Measurements from ENCODE around the gene SMTNL2. TPM values are rescaled to one million over a fixed set of nuclear protein-coding genes. Genes with fewer than 3 reads are reported as not detected.

SMTNL2 gene
- total RNA-seq, 6 experiments from 2014 or later, result 0.12 to 0.25 (median 0.14) TPM; not detected in 3

DNA sequence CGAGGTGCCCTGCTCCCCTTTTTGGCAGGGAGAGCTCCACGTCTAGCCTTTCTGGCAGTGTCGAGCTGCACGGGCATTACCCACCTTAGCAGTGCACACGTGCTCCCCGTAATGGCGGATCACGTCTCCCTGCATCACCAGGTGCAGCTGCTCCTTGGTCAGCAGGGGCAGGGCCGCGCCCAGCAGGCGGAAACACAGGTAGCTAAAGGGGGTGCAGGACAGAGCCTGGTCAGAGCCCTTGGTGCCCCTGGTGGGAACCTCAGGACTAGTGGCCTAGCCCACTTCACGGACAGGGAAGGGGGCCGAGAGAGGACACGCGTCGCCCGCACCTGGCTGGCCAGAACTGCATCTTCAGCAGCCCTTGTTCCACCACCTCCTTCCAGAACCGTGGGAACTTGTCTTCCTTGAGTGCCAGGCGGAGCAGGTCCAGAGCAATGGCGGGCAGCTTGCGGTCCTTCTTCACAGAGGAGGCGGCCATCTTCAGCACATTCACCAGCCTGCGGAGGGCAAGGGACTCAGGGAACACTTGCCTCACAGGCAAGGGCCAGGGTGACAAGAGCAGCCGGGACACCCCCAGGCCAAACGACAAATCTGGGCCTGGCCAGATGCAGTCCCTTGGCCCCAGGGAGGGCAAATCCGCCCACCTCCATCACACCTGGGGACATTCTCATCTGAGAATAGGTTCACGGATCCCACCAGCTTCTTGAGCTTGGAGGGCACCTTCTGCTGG, 32.4 kb upstream of the SMTNL2 start:
- peak in 1 of 3 donors; percentile 42 for DNase-seq
- H3K36me3 ChIP-seq, result peaks cover 0 to 54% (median 20%) of the 10 kb centered on the region in 4 donors
- intact Hi-C loops (cut with DNase I), result no loop called here

DNA sequence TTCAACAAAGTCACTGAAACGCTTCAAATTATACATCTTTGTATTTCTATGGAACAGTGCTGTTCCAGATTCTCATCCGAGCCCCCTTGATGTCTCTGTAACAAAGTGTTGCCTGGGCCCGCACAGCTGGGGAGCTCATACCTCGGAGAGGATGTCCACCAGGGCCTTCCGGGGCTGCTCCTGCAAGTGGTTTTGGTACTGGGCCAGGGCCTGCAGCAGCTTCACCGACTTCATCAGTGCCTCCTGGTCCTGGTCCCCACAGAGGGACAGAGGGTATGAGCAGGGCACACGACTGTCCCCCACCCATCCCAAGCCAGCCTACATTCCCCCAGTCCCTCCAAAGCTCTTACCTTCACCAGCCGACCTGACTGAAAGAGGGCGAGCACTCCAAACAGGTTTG, 30.7 kb upstream of the SMTNL2 start:
- Histone ChIP-seq H3K27me3 (no peaks in the 10 kb centered on the region), H3K9me3 (no peaks in the 10 kb centered on the region), H3K4me3 (no peak overlapping the region), H3K4me1 (peaks cover 0 to 9% (median 4%) of the 10 kb centered on the region in 4 donors), H3K36me3 (peaks cover 0 to 37% (median 16%) of the 10 kb centered on the region in 4 donors), H3K27ac (no peak overlapping the region)
- intact Hi-C loops (cut with DNase I), result no loop called here
- TF ChIP-seq, protein P1, sequence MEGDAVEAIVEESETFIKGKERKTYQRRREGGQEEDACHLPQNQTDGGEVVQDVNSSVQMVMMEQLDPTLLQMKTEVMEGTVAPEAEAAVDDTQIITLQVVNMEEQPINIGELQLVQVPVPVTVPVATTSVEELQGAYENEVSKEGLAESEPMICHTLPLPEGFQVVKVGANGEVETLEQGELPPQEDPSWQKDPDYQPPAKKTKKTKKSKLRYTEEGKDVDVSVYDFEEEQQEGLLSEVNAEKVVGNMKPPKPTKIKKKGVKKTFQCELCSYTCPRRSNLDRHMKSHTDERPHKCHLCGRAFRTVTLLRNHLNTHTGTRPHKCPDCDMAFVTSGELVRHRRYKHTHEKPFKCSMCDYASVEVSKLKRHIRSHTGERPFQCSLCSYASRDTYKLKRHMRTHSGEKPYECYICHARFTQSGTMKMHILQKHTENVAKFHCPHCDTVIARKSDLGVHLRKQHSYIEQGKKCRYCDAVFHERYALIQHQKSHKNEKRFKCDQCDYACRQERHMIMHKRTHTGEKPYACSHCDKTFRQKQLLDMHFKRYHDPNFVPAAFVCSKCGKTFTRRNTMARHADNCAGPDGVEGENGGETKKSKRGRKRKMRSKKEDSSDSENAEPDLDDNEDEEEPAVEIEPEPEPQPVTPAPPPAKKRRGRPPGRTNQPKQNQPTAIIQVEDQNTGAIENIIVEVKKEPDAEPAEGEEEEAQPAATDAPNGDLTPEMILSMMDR (IDR thresholded peaks at IDR 0.05), result no peak
- TF ChIP-seq POLR2A (IDR thresholded peaks at IDR 0.05), result no peak
- 73% methylated on average over 2 of the region's 9 CpGs for WGBS (ENCODE audit: insufficient coverage, low coverage, low lambda C conversion rate, missing lambda C conversion rate)
- ATAC-seq (no peak), DNase-seq (peak in 1 of 3 donors; percentile 43)

More for the DNA sequence above, 32.4 kb upstream of the SMTNL2 start:
- 94% methylated on average over 7 of the region's 27 CpGs for WGBS (ENCODE audit: insufficient coverage, low coverage, low lambda C conversion rate, missing lambda C conversion rate)
- Histone ChIP-seq H3K27ac (no peak overlapping the region), H3K4me1 (peaks cover 0 to 9% (median 4%) of the 10 kb centered on the region in 4 donors), H3K9me3 (no peaks in the 10 kb centered on the region), H3K27me3 (no peaks in the 10 kb centered on the region), H3K4me3 (no peak overlapping the region)
- ATAC-seq, result no peak
- no peak for TF ChIP-seq POLR2A (IDR thresholded peaks at IDR 0.05)
- TF ChIP-seq, protein P1 (IDR thresholded peaks at IDR 0.05), result no peak

DNA sequence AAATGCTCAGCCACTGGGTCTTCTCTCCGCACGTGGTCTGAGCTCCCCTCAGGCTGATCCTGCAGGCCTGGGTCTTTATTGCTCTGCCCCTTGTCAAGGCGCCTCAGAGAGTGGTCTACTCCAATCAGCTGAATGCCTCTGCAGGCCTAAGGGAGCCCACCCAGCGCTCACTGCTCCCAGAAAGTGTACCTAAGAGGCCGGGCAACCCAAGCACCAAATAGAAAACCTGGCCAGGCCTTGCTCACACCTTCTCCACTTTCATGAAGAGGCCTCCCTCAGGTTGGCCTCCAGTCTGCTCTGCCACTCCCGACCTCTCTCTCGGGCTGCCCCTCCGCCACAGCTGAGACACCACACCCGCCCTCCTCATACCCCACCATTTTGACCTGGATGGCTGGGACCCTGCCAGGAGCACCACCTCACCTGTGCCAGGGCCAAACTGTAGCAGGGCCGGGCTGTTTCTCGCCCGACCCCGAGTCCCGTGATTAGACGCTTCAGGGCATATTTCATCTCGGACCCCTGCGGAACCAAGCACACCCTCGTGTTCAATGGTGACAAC, 29.8 kb upstream of the SMTNL2 start:
- intact Hi-C loops (cut with DNase I), result no loop called here
- Histone ChIP-seq H3K9me3 (no peaks in the 10 kb centered on the region), H3K4me1 (peaks cover 0 to 9% (median 4%) of the 10 kb centered on the region in 4 donors), H3K4me3 (peak overlapping the region; percentile 80 to 96 (median 93)), H3K27ac (no peak overlapping the region), H3K27me3 (no peaks in the 10 kb centered on the region), H3K36me3 (peaks cover 0 to 29% (median 11%) of the 10 kb centered on the region in 4 donors)
- DNase-seq (peak in 2 of 3 donors; percentile 32 to 55), ATAC-seq (peak in 1 of 4 donors; percentile 1)
- WGBS (ENCODE audit: insufficient coverage, low coverage, low lambda C conversion rate, missing lambda C conversion rate), result 12% methylated on average over 14 of the region's 18 CpGs
- TF ChIP-seq, protein P1 (IDR thresholded peaks at IDR 0.05), result no peak
- no peak for TF ChIP-seq POLR2A (IDR thresholded peaks at IDR 0.05)

DNA sequence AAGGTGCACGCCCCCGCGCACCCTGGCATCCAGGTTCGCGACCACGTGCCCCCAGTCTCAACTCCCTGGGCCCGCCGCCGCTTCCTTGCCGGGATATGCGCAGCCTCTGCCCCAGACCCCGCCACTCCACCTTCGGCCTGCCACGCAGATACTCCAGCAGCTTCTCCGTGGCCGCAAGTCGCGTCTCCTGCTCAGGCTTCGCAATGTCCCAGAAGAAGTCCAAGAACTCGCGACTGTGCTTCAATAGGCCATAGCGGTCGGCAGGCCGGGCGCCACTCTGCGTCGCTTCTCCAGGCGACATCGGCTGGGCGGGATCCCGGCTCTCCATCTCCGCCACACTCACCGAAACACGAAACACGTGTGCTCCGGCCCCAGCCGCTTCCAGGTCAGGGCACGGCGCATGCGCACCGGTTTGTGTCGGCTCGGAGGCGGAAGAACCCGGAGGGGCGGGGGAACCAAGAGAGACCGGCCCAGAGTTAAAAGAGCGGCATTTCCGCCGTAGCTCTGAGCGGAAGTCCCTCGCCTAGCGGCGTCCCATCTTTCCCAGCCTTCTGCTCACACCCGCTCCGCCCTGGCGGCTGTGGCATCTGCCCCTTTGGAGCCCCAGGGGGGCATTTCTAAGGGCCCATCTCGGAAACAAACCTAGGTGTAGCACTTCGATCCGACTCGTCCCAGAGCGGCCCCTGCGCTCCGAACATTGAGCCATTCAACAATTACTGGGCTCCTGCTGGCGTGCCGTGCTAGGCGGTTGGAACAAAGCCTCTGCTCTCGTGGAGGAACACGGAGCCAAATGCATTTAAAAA, 29.1 kb upstream of the SMTNL2 start, which contains the start of gene MYBBP1A:
Gene MYBBP1A, minus strand, starts transcription at position 388 of the 803 bp plus-strand sequence. Its CDS starts 60 bp downstream, at position 328.
- under 1% methylated on average over 23 of the region's 69 CpGs for WGBS (ENCODE audit: insufficient coverage, low coverage, low lambda C conversion rate, missing lambda C conversion rate)
- peak; percentile 91 to 97 (median 95) for ATAC-seq

More for the DNA sequence above, 29.1 kb upstream of the SMTNL2 start, which contains the start of gene MYBBP1A:
- Histone ChIP-seq H3K9me3 (no peaks in the 10 kb centered on the region), H3K36me3 (peaks cover 0 to 29% (median 8%) of the 10 kb centered on the region in 4 donors), H3K27me3 (no peaks in the 10 kb centered on the region), H3K4me1 (peaks cover 0 to 9% (median 4%) of the 10 kb centered on the region in 4 donors), H3K27ac (peak within 1 kb of the TSS; percentile 56 to 63 (median 58)), H3K4me3 (peak within 1 kb of the TSS; percentile 80 to 96 (median 93))
- DNase-seq, result peak; percentile 98 to 99 (median 98)
- TF ChIP-seq POLR2A (IDR thresholded peaks at IDR 0.05), result peak; percentile 89
- TF ChIP-seq, protein P1 (IDR thresholded peaks at IDR 0.05), result peak in 1 of 4 donors; percentile 6
- intact Hi-C loops (cut with DNase I), result no loop called here

Measured in right lobe of liver (tissue), 6 donors.